Epidermal melanocyte (primary cell): ENCODE data around the gene LGR6.
"Not testable (repeated sequence)": the region's sequence is repeated elsewhere in the genome, so short reads cannot be mapped to it uniquely, and the experiment has no call there.

ENCODE experiments used
- DNase-seq: peaks from one replicate; pipeline ENCODE4 v3.0.0; 2011; ENCODE audit warnings: low spot score; ENCODE audit not compliant: insufficient read length

LGR6 gene

DNA sequence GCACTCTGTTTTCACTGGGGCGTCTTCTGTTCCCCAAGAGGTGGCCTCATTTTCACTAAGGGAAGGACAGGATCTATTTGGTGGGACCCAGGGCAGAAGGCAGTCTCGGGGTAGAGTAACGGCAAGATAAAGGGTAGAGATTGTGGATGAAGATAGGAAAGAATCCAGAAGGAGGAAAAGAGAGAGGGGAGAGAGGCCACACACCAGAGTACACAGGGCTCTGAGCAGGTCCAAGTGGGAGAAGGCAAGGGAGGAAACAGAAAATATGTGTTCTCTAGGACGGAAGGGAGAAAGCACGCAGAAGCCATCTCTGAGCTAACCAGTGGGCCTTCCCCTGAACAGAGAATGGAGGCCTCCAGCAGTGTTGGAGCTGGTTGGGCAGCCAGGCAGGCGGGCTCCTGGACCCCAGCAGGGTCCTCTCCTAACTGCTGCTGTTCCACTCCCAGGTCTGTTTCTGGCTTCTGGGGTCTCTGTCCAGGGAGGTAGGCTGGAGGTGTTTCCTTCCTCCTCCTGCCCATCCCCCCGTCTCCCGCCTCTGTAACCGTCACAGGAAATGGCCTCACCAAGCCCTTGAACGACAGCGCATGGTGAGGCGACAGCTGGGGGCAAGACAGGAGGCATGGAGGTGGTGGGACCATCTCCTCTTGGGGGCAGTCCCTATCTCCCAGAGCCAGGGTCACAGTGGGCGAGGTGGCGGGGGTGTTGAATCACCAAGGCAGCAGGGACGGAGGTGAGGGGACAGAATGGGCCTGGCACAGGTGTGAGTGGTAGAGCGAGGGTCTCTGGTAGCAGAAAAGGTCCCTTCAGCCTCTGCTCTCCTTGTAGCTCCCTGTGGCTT is 33.8 kb upstream of the LGR6 start:
- no peak for DNase-seq

DNA sequence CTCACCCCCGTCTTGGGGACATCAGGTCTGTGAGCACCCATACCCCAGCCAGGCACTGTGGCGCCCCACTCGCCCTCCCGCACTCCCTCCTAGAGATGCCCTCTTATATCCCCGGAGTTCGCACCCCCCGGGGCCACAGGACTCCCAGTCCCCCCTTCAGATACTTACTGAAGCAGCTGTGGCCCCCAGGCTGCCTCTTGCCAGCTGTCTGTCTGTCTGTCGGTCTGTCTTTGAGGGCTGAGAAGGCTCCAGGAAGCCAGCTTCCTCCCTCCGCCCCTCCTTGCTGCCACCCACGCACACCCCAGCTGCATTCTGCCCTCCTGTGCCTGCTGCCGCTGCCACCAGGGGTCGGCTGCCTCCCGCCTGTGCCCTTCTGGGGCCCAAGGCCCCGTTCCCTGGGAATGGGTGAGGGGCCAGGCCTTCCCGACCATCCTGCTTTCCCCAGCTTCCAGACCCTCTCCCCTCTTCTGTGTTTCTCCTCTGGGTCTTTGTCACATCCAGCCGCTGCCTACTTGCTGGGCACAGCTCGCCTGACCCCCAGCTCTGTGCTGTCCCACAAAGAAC is 33.1 kb upstream of the LGR6 start, which contains the start of gene PTPN7:
PTPN7 (minus strand) TSS at position 226 of the 564 bp plus-strand sequence. CDS start 1,200 bp downstream, outside the sequence.
- DNase-seq = no peak

DNA sequence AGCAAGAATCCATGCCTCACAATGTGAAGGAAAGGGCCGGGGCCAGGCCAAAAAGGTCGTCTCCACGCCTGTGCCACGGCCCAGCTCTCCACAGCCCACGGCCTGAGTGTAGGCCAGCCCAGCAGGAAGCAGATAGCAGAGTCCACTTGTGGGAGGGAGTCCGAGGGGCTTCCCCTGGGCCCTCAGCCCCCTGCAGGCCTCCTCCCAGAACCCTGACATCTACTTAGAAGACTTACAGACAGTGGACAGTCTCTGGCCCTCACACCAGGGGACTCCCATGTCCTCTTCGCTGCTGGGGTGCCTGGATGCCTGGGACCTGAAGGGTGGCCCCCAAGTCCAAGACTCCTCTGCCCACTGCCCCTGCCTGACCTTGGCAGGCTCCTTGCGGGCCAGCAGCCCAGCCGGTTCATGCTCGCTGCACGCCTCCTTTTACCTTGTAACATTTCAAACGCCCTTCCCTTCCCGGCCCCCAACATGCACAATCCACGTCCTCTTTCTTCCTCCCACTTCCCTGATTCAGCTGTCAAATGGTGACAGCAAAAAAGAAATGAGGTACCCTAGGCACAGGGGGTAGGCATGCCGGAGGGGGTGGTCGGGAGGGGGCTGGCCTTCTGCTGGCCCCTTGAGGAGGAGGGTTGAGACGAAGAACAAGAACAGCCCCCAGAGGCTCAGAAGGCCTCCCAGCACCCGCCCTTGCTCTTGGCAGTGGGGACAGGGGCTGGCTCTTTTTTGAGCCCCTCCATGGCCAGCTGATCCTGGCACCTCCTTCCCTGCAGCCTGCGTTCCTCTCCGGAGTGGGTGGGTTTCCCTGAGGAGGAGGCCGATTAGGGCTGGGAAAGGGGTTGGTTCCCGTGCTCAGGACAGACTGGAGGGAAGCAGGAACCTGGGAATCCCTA is 32.2 kb upstream of the LGR6 start:
- no peak for DNase-seq

DNA sequence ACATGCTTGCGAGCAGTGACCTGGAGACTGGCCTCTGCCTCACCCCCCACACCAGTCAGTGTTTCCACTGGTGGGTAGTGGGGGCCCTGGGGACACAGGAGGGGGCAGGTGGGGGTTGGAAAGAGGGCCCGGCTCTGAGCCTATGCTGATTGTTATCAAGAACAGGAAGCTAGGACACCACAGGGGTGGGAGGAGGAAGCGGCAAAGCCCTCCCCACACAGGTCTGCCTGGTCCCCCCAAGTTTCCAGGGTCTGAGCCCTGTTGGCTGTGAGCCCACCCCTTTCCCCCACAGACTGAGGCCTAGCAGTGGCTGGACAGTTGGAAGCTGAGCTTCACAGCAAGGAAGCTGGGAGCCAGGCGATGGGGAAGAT is 31.6 kb upstream of the LGR6 start:
- no peak for DNase-seq

DNA sequence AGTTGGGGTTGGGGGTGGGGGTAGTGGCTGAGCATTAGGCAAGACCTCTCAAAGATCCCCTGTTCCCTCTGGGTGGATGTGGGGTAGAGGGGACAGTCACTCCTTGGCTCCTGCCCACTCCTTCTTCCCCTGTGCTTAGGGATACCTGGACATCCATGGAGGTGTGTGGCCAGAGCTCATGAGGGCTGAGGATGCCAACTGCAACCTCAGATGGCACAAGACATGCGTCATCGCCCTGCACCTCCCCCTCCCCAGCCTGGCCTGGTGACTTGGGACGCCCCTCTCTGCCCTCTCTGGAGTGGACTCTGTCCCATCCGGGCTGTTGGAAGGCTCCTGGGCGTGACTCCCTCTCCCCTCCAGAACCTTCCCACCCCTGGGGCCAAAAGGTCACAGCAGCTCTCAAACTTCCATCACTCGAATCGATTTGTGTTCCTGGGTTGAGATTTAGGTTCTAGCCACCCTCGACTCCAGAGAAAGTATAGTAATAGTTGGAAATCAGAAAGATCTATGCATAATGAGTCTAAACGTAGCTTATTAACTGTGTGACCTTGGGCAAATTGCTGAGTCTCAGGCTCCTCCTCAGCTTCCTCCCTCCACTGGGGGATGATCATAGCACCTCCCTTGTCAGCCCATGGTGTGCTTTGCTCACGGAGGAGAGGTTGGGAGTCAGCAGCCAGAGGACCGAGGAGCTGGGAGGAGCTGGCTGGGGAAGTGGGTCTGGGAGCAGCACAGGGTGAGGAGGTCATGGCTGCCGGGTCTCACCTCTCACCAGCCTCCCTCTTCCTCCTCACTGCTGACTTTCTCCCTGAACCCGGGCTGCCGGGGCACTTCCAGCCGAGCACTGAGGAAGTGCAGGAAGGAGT is 30.9 kb upstream of the LGR6 start:
- no peak for DNase-seq

DNA sequence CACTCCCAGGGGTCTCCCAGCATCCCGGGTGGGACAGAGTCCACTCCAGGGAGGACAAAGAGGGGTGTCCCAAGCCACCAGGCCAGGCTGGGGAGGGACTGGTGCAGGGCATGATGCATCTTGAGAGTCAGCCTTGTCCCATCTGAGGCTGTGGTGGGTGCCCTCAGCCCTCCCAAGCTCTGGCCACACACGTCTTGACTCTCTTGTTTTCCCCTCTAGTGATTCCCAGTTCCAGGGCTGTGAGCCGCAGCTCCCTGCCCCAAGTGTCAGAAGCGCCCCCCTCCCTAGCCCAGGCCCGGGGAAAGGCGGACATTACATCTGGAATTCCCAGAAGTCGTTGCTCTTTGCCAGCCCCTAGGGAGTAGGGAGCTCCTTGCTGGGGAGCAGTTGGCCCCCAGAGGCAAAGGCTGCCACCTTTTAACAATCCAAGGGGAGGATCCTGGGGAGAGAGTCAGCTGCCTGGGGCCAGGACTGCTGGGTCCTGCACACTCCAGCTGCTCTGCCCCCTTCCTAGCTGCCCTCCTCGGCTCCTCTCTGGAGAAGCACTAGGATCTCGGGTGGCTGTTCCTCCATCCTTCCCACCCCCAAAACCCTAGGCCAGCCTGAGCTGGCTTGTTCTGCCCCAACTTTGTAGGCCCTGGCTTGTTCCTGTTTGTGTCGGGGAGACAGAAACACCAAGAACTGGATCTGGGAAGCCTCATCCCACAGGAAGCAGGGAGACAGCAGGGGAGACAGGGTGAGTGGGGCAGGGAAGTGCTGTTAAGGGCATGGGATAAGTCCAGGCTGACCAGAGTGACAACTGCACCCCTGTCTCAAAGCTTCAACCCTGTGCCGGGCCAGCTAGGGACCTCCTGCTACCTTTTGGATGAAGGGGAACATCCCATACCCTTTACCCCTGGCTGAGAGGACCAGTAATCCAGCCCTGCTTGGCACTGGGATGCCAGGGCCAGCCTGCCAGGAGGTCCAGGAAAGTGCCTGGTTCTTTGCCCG is 30.0 kb upstream of the LGR6 start:
- DNase-seq = no peak

DNA sequence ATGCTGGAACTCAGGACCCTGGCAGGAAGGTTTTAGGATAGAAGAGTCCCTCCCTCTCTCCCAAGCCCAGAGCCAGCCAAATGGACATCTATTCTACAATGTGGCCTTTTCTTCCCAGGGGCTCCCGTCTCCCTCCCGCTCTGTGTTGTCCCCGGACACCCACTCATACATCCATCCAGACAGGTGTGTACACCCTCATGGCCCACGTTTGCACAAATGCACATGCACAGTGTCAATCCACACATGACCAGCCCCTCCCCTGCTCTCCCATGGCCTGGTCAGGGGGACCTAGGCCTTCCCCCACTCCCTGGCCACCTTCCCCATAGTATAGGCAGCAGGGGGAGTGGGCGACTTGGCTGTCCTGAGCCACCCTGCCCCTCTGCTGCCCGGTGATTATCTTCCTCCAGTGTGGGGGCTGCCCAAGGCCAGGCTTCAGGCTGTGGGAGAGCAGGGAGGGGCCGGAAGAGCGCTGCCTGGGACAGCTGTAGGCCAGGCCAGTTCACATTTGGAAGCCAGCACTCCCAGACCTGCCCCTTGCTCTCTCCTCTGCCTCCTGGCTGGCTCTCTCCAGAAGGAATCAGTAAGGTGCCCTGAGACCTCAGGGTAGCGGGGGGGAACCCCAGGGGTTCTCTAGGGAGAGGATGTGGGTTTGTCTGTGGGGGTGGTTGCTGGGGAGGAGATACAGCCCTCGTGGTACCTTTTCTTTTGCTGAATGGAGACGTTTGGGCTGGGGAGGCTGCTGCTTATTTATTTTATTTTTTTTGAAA is 29.1 kb upstream of the LGR6 start:
- no peak for DNase-seq

DNA sequence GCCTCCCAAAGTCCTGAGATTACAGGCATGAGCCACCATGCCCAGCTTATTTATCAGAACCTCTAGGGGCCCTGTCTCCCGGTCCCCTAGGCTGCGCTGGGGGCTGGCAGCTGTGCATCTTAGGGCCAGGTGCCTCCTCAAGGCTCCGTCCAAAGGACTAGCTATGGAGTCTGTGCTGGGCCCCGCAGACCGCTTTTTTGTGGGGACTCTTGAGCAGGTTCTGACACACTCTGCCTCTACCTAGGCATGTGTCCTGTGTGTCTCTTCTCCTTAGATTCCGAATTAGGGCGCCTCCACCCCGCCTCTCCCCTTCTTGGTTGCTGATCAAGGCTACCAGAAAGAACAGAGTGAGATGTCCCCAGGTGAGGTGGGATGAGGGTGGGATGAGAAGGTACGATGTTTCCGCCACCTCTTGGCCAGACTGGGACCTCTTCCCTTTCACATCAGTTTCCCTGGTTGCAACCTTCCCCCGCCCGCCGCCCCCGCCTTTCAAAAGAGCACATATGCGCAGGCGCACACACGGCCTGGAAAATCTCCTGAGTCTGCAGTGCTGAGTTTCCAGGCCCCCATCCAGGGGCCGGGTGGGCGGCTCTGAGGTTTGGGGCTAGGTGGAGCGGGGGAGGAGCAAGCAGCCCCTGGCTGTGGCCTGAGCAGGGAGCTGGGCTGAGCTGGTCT is 28.2 kb upstream of the LGR6 start:
- no peak for DNase-seq

DNA sequence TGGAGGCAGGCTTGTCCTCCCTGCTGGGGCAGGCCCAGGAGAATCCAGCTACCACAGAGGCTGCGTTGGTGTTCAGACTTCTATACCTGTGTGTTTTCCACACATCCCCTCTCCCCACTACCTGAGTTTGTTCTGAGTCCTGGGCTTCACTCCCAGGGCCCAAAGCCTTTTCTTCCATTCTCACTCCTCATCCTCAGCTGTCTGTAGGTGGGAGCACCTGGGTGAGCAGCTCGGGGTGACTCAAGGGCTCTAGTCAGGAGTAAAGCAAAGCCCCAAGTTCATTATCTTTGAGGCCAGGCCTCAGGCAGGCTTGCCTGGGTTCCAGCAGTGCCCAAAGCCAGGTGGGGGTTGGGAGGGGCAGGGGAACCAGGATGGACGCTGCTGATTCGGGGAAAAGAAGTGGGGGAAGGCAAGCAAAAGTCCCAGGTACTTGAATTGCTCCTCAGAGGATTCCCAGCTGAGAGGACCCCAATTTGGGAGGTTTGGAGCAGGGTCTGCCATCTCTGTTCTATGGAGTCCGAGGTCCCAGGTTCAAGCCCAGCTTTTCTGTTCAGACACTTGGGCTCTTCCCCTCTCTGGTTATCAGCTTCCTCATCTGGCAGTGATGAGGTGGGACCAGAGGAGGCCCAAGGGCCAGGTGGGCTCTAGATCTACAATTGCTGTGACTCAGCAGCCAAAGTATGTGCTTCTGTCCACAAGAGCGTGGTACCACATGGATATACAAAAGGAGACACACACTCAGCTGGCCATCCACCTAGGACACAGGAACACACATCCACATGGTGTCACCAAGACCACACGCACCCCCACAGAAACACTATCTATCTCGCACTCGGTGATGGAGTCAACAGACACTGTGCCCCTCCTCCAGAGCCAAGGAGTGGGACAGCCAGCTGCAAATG is 27.4 kb upstream of the LGR6 start:
- DNase-seq = no peak

DNA sequence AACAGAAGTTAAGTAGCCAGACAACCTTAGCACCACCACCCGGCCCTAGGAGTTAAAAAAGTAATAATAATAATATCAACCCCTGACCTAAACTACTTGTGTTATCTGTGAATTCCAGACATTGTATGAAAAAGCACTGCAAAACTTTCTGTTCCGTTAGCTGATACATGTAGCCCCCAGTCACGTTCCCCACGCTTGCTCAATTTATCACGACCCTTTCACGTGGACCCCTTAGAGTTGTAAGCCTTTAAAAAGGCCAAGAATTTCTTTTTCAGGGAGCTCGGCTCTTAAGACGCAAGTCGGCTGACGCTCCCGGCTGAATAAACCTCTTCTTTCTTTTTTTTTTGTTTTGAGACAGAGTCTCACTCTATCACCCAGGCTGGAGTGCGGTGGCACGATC is 26.5 kb upstream of the LGR6 start:
- not testable (repeated sequence) for DNase-seq

DNA sequence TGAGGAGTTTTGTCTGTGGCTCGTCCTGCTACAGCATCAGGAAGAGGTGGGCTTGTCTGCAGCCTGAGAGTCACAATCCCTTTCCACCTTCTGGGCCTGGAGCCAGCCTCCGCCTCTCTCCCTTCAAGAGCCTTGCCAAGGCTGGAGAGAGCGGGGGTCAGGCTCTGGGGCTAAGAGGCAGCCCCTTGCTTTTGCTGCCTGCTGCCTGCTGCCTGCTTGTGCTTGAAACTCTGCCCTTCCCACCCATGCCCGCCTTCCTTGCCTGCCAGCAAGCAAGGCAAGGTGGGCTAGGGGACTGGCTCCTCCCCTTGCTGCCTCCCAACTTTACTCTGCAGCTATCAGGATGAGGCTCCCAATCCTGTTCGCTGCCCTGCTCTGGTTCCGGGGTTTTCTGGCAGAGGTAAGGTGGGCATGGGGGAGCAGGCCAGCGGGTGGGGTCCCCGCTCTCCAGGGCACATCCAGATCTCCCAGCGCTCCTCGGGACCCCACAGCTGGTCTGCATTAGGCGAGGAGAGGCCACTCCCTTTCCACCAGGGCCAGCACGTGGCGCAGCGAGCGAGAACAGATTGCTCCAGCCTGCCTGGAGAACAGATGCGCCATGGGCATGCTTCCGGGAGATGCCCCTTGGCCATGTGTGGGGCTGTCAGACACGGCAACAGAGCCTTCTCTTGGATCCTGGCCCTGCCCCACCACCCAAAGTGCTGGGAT is 25.7 kb upstream of the LGR6 start:
- peak; percentile 41 for DNase-seq

DNA sequence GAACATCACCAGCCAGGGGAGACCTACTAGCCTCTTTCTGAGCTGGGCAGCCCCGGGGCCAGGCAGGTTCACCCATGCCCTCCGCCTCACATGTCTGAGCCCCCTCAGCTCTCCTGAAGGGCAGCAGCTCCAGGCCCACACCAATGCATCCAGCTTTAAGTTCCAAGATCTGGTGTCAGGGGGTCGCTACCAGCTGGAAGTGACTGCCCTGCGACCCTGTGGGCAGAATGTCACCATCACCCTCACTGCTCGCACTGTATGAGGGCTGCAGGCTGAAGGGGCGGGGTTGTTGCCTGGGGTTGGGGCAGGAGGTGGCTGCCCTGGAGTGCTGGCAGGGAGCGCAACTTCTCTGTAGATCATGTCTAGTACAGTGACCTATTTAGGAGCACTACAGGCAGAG is 24.7 kb upstream of the LGR6 start:
- no peak for DNase-seq

DNA sequence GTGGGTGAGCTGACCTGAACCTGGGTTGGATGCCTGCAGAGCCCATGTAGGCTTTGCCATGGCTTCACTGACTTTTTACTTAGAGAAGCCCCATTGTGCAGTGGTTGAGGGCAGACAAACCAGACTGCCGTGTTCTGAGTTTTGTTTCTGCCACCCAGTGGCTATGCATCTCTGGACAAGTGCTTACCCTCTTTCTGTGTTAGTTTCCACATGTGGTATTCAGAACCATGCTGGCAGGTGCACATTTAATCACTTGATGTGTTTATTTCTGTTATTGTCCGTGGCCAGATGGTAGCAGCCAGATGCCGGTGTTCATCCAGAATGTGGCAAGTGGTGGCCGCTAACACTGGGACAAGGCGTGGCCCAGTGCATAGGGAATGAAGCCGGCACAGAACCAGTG is 22.9 kb upstream of the LGR6 start:
- no peak for DNase-seq

DNA sequence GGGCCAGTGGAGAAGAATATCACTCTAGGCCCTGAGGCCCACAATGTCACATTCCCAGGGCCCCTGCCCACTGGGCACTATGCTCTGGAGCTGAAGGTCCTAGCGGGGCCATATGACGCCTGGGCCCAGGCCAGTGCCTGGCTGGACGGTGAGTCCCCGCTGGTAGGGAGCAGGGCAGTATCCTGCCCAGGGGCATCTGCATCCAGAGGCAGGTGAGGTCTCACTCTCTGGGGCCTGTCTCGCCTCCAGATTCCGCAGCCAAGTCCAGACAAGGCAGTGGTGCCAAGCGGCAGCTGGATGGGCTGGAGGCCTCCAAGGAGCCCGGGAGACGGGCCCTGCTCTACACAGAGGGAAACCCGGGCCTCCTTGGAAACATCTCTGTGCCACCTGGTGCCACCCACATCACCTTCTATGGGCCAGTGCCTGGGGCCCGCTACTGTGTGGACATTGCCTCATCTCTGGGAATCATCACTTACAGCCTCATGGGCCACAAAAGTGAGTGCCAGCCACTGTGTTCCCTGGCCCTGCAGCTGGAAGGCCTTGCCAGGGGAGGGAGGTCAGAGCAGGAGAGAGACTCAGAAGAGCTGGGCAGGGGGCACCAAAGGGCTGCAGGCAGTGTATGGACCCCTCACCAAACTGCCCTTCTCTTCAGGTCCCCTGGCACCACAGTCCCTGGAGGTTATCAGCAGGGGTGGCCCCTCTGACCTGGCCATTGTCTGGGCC is 22.1 kb upstream of the LGR6 start:
- no peak for DNase-seq

DNA sequence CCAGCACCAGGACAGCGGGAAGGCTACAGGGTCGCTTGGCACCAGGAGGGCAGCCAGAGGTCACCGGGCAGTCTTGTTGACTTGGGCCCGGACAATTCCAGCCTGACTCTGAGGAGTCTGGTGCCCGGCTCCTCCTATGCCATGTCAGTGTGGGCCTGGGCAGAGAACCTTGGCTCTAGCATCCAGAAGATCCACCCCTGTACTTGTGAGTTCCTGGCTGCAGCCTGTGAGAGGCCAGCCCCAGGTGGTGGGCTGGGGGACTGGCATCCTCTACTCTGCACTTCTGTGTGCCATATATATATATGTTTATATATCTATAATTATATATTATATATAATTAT is 21.6 kb upstream of the LGR6 start:
- DNase-seq = no peak

DNA sequence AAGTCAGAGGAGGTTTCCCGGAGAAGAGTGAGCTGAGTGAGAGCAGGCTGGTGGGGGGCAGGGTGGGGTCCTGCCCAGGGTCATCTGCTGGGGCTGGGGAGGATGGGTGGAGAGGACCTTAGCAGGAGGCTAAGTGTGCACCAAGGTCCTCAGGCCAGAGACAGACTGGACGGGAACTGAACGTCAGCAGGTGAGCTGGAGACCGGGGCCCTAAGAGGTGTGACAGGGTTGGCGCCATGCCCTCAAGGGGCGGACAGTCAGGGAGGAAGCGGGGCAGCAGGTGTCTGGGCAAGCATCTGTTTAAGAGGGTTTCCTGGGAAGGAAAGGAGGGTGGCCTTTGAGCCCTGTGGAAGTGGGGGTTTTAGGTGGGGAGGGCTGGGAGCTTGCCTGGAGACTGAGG is 19.6 kb upstream of the LGR6 start:
- DNase-seq = no peak
